ENCODE data around the gene TMEM14B.
"Not testable (repeated sequence)": the region's sequence is repeated elsewhere in the genome, so short reads cannot be mapped to it uniquely, and the experiment has no call there.

The TMEM14B gene

GRCh38 chr6:10749734-10750133, 2.1 kb downstream of the TMEM14B start:
- no peak for DNase-seq

DNA sequence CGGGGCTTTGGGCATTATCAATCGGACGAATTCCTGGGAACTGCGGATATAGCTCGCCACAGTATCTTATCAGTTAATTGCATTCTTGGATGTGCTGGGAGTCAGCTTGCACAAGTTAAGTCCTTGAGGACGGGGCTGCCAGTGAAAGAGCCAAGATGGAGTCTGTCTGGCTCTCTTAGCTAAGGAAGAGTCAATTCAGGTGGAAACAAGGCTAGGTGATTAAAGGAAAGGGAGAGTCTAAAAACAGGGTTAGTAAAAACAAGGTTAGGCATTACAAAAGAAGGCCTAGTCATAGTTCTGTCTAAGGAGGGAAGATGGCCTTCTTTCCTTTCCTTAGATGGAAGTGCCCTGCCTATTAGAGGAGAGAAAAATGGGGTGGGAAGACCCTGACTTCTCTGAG, 3.0 kb downstream of the TMEM14B start:
- DNase-seq = not testable (repeated sequence)

DNA sequence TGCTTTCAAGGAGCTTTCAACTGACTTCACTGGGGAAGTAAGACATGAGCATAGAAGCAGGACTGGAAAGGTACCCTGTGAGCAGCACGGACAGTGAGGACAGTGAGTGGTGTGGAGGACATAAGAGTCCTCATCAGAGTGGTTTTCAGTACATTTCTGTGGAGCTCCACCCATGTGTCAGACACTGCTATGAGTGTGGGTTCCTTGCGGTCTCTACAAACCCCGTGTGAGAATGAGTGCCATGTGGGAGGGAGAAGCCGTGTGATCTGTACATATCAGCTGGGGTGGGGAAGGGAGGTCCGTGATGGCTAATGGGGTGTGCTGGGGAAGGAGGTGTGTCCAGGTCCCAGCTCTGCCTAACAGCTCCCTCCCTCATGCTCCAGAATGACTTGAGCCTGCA, 4.2 kb downstream of the TMEM14B start:
- DNase-seq = peak in 1 of 5 experiments; percentile 35

DNA sequence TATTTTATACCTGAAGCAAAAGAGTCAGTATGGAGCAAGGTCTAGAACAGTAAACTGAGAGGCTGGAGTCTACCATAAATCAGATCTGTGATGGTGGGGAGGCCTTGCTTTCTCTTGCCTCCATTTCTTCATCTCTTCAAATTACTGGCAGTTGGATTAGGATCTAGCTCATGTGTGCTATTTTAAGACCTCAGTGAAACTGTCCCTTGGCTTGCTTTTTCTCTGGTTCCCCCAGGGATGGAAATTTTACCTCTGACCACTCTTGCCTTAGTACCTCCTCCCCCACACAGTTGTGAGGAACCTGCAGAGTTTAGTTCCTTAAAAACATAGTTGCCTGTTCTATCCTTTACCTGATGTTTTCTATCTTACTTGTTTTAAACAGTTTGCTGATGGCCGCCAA, 8.5 kb downstream of the TMEM14B start:
- no peak for DNase-seq

- DNase-seq = peak in 2 of 5 experiments; percentile 3 to 58
Measured at GRCh38 chr6:10759312-10759839, 11.8 kb downstream of the TMEM14B start.

- no peak for DNase-seq
Measured at GRCh38 chr6:10759884-10760329, 12.3 kb downstream of the TMEM14B start.

DNA sequence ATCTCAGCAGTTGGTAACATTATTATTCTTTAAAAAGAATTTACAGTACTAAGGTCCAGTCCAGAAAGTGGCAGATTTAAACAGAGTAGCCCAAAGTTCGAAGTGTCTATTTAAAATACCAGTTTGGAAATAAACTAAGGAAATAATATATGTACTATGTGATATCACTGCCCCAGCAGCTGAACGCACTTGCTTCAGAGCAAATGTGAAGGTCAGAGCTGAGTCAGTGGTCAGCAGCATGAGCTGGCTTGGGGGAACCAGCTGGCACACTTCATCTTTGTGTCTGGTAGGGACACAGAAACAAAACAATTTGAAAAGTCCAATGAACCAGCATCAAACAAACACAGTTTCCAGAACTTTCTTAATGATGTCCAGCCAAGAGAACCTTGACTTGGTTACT, 15.4 kb downstream of the TMEM14B start:
- no peak for DNase-seq

- DNase-seq = no peak
Measured at GRCh38 chr6:10769419-10769818, 21.8 kb downstream of the TMEM14B start.

GRCh38 chr6:10771371-10771894, 23.8 kb downstream of the TMEM14B start:
- DNase-seq = no peak

DNA sequence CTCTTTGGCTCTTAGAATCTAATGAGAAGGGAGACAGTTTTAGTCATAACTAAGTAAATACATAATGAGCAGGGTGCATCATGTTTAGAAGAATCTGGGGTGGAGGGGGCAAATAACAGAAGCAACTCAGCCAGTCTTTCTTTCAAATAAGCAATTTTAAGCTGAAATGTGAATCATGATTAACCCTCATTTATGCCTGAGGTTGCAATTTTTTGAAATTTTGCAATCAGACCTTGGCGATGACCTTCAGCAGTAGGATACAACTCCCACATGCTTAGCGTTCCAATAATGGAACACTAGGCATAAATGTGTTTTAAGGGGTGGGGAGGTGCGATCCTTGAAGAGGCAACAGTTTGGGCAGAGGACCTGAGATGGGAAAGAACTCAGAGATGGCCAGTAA, 30.6 kb downstream of the TMEM14B start:
- DNase-seq = no peak

DNA sequence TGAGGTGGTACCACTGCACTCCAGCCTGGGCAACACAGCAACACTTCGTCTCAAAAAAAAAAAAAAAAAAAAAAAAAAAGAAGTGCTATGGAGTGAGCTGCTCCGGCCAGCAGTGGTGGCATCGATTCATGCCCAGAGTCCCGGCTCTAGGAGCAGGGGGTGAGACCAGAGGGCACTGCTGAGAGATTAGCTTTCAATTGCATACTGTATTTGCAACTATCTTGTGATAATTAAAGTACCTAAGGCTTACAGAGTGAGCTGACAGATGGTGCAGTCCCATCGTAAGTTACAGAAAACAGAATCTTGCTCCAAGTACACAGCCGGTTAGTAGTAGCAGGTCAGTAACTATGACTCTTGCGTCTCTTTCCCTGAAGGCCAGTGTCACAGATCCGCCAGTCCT, 31.5 kb downstream of the TMEM14B start:
- no peak for DNase-seq

DNA sequence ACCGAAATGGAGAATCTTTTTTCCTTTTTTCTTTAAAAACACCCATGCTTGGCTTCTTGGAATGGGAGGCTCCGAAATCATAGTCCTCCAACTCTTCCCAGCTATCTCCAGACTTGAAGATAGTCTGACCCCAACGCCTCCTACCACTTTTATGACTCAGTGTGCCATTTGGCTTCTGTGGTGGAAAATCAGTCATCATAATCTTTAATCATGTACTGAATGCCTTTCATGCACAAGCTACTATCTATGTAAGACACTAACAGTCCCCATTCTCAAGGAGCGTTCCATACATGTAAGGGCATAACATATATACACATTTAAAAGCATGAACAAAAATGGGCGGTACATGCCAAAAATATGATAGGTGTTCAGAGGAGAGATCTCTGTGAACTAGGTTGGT, 44.1 kb downstream of the TMEM14B start:
- DNase-seq = no peak

- DNase-seq = no peak
Measured at GRCh38 chr6:10792101-10792500, 44.5 kb downstream of the TMEM14B start.

DNA sequence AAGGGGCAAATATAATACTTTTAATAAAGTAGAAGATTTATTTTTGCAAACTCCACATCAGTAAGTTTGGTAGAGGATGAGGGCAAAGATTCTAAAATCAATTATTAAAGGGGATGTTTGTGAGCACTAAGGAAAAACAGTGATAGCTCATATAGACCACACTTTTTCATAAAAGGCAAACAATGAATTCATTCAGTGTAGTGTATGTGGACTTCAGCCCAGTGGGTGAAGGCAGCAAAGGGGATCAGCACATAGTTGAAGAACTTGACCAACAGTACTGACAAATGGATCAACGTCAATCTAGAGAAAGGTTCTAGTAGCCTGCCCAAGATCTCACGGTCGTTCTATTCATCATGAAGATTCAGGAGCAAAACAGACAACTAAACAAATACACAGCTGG, 45.4 kb downstream of the TMEM14B start:
- no peak for DNase-seq

DNA sequence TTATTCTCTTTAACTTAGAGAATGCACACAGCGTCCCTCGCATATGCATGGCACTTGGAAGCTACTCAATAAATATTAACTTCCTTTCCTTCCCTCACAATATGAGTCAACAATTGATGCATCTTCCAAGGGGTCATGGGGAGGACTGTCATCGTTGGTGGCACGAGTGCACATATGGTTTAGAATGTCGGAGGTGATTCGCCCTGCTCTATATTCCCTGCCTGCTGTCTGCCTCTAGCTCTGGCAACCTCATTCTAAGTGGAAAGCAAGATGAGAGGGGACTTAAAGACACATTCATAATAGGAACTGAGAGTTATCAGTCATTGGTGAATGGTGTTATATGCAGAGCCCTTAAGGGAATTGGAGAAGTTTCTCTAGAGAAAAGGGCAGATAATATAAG, 46.1 kb downstream of the TMEM14B start:
- no peak for DNase-seq

DNA sequence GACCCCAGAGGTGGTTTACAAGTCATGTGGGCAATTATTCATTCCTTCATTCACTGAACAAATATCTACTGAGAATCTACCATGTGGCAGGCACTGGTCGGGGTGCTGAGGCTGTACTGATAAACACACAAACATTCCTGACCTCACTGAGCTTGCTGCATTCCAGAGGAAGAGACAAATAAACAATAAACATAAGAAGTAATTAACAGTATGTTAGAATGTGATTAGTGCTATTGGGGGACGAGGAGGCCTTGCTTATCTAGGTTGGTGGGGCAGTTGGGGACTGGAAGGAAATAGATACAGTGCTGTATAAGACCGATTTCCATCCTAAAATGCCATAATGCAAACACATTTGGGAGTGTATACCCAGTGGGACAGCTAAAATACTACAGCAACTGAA, 46.6 kb downstream of the TMEM14B start:
- no peak for DNase-seq

GRCh38 chr6:10800810-10801209, 53.2 kb downstream of the TMEM14B start:
- DNase-seq = no peak

DNA sequence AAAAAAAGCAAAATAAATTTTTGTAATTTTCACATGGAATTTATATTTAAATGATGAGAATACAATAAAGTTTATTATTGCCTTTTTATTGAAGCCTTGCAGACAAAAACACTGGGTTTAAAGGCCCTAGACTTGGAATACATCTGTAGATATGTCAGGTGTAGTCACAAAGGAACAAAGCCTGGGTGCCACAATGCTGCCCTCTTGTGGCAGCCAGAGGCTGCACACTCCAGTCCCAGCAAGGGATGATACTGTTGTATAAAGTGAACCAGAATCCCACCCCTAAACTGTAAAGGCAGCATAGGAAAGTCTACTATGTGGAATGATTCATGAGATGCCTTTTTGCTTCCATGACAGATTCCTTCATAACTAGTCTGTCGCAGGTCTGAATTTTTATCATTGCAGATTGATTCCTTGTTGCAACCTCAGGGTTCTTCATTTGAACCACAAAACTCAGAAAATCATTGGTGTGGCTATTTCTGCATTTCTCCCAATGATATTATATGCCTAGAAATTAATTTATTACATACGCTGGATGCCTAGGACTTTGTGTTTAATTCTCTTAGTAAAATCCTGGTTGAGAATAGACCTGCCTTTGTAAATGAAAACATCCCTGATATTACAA, 53.7 kb downstream of the TMEM14B start:
- peak; percentile 12 to 63 (median 32) for DNase-seq
